ENCODE data around the gene TPP1.

Gene TPP1

DNA sequence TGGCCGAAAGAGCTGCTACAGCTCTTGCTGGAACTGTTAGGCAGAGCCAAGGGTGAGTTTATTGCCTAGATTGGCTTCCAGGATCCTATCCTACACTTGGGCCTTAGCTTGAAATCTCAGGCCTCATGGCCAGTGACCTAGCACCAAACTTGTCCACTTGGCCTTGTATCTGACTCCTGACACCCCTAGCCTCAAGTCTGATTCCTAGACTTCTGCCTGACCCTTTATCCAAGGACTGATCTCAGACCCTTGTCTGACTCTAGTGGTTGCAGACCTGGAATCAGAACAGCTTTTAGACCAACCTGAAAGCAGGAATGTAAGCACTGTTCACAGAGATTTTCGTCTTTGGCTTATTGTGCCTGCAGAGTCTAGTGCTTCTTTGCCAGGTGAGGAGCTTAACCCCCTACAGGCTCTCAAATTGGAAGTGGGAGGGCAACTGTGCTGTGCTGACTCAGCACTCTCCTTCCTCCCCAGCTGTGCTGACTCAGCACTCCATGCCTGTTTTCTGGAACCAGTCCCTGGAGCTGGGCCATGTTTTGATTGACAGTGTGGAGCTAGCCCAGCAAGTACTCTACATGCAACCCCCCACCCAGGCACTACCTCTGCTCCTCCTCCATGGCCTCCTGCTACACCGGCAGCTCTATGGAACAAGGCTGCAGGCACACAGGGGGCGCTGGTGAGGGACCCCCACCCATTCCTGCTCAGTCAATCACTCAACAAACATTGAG lies 50.9 kb downstream of the TPP1 start:
- Histone ChIP-seq H3K4me1 (ENCODE audit: insufficient read depth, poor library complexity, severe bottlenecking) (no peaks in the 10 kb centered on the region), H3K36me3 (ENCODE audit: low read depth) (no peaks in the 10 kb centered on the region), H3K4me3 (ENCODE audit: severe bottlenecking) (no peak overlapping the region), H3K27me3 (ENCODE audit: insufficient read depth, poor library complexity, severe bottlenecking) (no peaks in the 10 kb centered on the region), H3K27ac (ENCODE audit: poor library complexity, severe bottlenecking) (no peak overlapping the region), H3K9me3 (ENCODE audit: severe bottlenecking) (no peaks in the 10 kb centered on the region)
- DNase-seq (ENCODE audit: low spot score) (no peak), ATAC-seq (ENCODE audit: low read depth) (no peak)
- TF ChIP-seq, protein P1, sequence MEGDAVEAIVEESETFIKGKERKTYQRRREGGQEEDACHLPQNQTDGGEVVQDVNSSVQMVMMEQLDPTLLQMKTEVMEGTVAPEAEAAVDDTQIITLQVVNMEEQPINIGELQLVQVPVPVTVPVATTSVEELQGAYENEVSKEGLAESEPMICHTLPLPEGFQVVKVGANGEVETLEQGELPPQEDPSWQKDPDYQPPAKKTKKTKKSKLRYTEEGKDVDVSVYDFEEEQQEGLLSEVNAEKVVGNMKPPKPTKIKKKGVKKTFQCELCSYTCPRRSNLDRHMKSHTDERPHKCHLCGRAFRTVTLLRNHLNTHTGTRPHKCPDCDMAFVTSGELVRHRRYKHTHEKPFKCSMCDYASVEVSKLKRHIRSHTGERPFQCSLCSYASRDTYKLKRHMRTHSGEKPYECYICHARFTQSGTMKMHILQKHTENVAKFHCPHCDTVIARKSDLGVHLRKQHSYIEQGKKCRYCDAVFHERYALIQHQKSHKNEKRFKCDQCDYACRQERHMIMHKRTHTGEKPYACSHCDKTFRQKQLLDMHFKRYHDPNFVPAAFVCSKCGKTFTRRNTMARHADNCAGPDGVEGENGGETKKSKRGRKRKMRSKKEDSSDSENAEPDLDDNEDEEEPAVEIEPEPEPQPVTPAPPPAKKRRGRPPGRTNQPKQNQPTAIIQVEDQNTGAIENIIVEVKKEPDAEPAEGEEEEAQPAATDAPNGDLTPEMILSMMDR (IDR thresholded peaks at IDR 0.05; ENCODE audit: poor library complexity, severe bottlenecking) = no peak

DNA sequence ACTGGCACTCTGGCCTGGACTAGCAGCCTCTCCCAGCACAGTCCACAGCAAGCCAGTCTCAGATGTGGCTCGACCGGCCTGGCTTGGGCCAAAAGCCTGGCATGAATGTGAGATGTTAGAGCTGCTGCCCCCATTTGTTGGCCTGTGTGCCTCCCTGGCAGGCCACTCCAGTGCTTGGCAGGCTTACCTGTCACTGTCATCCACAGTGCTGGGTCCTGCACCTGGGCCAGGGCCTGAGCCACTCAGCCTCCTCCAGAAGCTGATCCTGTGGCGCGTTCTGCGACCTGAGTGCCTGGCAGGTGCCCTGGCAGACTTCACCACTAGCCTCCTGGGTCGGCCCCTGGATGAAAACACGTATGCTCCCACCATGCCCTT lies 51.9 kb downstream of the TPP1 start:
- H3K4me3 ChIP-seq (ENCODE audit: severe bottlenecking) = no peak overlapping the region
- H3K9me3 ChIP-seq (ENCODE audit: severe bottlenecking) = no peaks in the 10 kb centered on the region
- H3K4me1 ChIP-seq (ENCODE audit: insufficient read depth, poor library complexity, severe bottlenecking) = no peaks in the 10 kb centered on the region
- no peaks in the 10 kb centered on the region for H3K27me3 ChIP-seq (ENCODE audit: insufficient read depth, poor library complexity, severe bottlenecking)
- no peaks in the 10 kb centered on the region for H3K36me3 ChIP-seq (ENCODE audit: low read depth)
- no peak for ATAC-seq (ENCODE audit: low read depth)
- H3K27ac ChIP-seq (ENCODE audit: poor library complexity, severe bottlenecking) = no peak overlapping the region
- no peak for DNase-seq (ENCODE audit: low spot score)
- TF ChIP-seq, protein P1 (IDR thresholded peaks at IDR 0.05; ENCODE audit: poor library complexity, severe bottlenecking) = no peak

DNA sequence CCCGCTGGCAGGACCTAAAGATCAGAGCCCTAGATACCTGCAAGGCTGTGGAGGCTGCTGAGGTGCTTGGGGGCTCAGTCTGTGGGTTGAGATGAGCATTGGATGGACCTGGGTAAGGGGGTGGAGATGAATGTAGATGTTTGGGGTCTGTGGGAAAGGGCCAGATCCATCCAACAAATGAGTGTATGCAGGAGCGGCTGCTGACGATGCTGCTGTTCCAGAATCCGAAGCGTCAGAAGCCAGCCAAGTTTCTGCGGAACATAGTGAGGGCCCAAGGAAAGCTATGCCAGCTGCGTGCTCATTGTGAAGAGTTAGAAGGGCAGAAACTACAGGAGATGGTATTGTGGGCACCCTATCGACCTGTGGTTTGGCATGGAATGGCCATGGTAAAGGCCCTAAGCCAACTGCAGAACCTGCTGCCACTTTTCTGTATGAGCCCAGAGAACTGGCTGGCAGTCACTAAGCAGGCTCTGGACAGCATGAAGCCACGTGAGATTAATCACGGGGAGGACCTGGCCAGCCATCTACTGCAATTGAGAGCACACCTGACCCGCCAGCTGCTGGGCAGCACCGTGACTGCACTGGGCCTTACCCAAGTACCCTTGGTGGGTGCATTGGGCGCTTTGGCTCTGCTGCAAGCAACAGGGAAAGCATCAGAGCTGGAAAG lies 52.4 kb downstream of the TPP1 start:
- Histone ChIP-seq H3K4me3 (ENCODE audit: severe bottlenecking) (no peak overlapping the region), H3K27ac (ENCODE audit: poor library complexity, severe bottlenecking) (no peak overlapping the region), H3K36me3 (ENCODE audit: low read depth) (no peaks in the 10 kb centered on the region), H3K9me3 (ENCODE audit: severe bottlenecking) (no peaks in the 10 kb centered on the region), H3K27me3 (ENCODE audit: insufficient read depth, poor library complexity, severe bottlenecking) (no peaks in the 10 kb centered on the region), H3K4me1 (ENCODE audit: insufficient read depth, poor library complexity, severe bottlenecking) (no peaks in the 10 kb centered on the region)
- DNase-seq (ENCODE audit: low spot score) (no peak), ATAC-seq (ENCODE audit: low read depth) (no peak)
- TF ChIP-seq, protein P1 (IDR thresholded peaks at IDR 0.05; ENCODE audit: poor library complexity, severe bottlenecking) = no peak

DNA sequence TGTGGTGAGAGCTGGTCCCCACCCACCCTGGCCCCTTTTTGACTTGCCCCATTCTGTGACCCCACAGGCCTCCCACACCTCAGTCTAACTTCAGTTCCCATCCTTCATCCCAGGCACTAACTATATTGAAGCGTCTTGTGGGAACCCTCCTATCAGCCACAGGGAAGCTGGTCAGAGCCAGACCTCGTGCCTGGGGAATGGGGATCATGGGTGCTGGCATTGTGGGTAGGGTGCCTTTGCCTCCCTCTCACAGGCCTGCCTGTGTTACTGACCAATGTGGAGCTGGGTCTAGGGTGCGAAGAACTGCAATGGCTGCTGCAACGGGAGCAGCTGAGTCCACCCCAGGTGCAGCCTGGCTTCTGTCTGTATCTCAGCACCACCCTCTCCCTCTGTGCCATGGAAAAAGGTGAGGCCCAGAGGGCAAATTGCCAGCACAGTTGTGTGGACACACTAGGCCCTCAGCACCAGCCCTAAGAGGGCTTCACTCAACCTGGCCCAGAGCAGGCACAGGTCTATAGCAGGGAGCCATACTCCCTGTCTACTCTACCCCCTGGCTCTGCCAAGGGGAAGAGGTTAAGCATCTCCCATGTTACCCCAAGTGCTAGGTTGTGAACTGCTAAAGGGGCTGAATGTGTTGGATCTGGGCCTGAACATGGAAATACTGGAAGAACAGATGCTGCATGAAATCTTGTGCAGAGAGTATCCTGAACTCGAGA lies 53.1 kb downstream of the TPP1 start:
- no peak overlapping the region for H3K4me3 ChIP-seq (ENCODE audit: severe bottlenecking)
- TF ChIP-seq, protein P1 (IDR thresholded peaks at IDR 0.05; ENCODE audit: poor library complexity, severe bottlenecking) = no peak
- no peaks in the 10 kb centered on the region for H3K4me1 ChIP-seq (ENCODE audit: insufficient read depth, poor library complexity, severe bottlenecking)
- DNase-seq (ENCODE audit: low spot score) = no peak
- H3K27ac ChIP-seq (ENCODE audit: poor library complexity, severe bottlenecking) = no peak overlapping the region
- 0 out of 3 replicates have a peak, but pooled peaks have one; percentile 9 for ATAC-seq (ENCODE audit: low read depth)
- H3K9me3 ChIP-seq (ENCODE audit: severe bottlenecking) = no peaks in the 10 kb centered on the region
- H3K36me3 ChIP-seq (ENCODE audit: low read depth) = no peaks in the 10 kb centered on the region
- no peaks in the 10 kb centered on the region for H3K27me3 ChIP-seq (ENCODE audit: insufficient read depth, poor library complexity, severe bottlenecking)

Data from RWPE2 (cell line).